DLD1 (cell line): Measurements from ENCODE around the gene CYTH4.

ENCODE experiments used
- in situ Hi-C: cut with HindIII; loops from 2 replicates; pipeline ENCODE4 v1.10.0; 2017; ENCODE audit warnings: low sequenced_read_pairs

The CYTH4 gene

DNA sequence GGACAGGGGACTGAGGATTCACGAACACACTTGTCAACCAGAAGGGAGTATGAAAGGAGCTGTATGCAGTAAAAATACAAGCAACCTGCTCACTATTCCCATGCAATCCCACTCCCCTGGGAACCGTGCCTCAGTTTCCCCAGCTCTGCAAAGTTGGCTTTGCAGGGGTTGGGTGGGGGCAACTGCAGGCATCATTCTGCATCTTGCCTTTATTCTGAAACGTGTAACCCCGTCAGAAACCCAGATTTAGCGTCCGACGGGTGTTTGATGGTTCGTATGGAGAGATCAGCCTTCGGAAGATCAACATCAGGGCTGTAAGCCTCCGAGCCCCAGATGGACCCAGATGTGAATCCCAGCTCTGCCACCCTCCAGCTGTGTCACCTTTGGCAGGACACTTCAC lies 3.6 kb downstream of the CYTH4 start:
- in situ Hi-C loops = no loop called here

GRCh38 chr22:37287550-37287951 lies 5.2 kb downstream of the CYTH4 start:
- in situ Hi-C loops = no loop called here

GRCh38 chr22:37288521-37288920 lies 6.2 kb downstream of the CYTH4 start:
- in situ Hi-C loops = no loop called here

GRCh38 chr22:37289156-37289735 lies 6.9 kb downstream of the CYTH4 start:
- in situ Hi-C loops = no loop called here

- in situ Hi-C loops = no loop called here
Measured at GRCh38 chr22:37290737-37291136, 8.4 kb downstream of the CYTH4 start.

GRCh38 chr22:37291559-37292298 lies 9.4 kb downstream of the CYTH4 start:
- in situ Hi-C loops = no loop called here

DNA sequence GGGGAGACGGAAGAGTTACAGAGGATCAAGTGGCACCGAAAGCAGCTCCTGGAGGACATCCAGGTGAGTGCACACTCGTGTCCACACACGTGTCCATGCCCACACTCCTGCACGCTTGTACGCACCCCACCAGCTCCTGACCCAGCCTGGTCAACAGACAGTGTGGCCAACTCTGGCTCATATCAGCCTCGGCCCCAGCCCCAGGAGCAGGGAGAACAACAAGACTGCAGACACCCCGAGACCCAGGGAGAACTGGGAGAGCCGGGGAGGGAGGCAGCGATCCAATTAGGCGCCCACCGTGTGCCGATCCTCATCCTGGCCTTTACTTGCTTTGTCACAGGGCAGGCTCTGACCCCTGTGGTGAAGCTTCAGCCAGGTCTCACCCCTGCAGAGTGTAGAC lies 10.3 kb downstream of the CYTH4 start:
- in situ Hi-C loops = no loop called here

DNA sequence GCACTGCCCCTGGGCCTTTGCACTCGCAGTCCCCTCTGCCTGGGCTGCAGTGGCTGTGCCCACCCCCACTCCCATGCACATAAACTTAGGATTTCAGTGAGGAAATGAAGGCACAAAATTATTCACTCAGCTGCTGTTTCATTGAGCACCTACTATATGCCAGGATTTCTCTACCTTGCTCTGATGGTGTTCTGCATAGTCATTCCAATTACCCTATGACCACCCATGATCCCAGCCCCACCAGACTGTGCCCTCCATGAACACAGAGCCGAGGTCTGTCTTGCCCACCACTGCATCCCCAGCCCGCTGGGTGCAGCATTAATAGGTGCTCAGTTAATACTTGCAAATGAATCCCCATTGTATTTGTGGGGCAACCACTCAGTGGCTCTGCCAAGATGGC lies 10.9 kb downstream of the CYTH4 start:
- in situ Hi-C loops = no loop called here

GRCh38 chr22:37294747-37295146 lies 12.4 kb downstream of the CYTH4 start:
- in situ Hi-C loops = no loop called here

- in situ Hi-C loops = no loop called here
Measured at GRCh38 chr22:37295213-37295886, 13.0 kb downstream of the CYTH4 start.

DNA sequence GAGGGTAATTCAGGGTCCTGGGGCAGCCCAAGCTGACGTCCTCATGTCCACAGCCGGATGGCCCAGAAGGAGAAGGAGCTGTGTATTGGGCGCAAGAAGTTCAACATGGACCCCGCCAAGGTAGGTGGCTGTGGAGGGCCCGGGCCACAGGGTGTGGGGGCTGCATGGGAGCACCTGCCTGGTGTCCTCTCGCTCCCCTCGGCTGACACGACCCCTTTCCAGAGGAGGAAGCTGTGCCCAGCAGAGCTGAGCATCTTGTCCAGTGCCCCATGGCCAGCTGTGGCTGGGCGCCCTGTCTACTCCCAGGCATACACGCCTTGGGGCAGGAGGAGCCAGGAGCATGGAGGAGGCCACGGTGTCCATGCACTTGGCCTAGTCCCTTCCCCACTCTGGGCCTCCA lies 13.6 kb downstream of the CYTH4 start:
- in situ Hi-C loops = no loop called here

GRCh38 chr22:37298748-37299495 lies 16.6 kb downstream of the CYTH4 start:
- in situ Hi-C loops = no loop called here

DNA sequence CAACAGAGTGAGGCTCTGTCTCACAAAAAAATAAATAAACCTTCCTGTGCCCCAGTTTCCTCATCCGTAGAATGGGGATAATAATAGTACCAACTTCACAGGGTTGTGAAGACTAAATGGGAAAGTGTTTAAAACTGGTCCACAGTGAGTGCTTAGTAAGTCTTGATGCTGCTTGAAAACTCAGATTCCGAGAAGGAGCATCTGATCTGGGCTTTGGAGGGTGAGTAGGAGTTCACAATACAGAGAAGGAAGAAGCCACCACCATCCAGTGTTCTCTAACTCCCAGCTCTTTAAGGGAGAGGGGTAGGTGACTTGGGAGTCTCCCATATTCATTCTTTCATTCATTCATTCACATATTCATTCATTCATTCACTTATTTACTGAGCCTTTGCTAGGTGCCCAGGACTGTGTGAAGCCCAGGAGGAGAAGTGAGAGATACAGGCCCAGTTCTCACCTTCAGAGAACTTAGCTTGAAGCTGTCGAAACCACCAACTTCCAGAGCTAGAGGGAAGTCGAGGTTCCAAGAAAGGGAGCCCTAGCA lies 17.7 kb downstream of the CYTH4 start:
- in situ Hi-C loops = no loop called here

DNA sequence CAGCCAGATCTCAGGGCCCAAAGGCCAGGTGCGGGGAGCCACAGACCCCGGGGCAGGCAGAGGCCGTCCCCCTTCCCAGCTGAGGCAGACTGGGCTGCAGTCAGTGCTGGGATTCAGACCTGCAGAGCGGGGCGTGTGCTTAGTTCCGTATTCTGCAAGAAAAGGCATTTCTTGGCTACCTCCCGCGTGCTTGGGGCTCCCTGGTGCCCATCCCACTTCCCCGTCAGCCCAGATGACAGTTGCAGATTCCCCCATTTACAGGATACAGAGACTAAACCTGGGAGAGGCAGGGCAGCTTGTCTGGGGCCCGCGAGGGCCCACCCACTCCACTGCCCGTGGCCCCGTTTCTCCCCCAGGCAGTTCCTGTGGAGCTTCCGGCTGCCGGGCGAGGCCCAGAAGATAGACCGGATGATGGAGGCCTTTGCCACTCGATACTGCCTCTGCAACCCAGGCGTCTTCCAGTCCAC lies 18.3 kb downstream of the CYTH4 start:
- in situ Hi-C loops = no loop called here

- in situ Hi-C loops = no loop called here
Measured at GRCh38 chr22:37301144-37301830, 19.0 kb downstream of the CYTH4 start.

DNA sequence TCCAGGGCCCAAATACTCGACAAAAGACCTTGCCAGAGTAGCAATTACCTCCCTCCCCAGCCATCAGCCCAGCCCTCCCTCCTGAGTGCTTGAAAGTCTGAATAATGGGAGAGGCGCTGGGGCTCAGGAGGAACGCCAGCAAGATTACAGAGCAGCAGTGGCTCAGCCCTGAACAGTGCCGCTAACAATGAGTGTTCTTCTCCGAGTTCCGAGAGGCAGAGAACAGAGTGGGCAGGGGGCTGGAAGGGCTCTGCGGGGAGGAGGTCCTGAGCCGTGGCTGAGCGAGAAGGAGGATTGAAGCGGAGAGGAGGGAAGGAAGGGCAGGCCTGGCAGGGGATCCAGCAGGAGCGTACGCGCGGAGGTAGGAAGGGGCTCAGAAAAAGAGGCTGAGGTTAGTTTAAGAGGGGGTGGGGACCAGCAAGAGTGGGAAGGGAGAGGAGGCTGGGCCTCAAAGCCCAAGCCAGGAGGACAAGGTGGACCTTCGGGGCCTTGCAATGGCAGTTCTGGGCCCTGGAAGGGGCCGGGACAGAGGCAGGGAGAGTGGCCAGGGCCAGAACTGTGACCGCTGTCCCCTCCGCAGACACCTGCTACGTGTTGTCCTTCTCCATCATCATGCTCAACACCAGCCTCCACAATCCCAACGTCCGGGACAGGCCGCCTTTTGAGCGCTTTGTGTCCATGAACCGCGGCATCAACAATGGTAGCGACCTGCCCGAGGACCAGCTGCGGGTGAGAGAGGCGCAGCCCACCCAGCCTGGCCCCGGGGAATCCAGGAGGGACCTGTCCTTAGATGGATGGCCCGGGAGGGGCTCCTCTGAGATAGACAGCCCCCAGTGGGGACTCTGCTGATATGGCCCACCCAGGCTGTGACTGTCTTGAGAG lies 20.6 kb downstream of the CYTH4 start:
- in situ Hi-C loops = no loop called here

GRCh38 chr22:37303821-37304274 lies 21.5 kb downstream of the CYTH4 start:
- in situ Hi-C loops = no loop called here

DNA sequence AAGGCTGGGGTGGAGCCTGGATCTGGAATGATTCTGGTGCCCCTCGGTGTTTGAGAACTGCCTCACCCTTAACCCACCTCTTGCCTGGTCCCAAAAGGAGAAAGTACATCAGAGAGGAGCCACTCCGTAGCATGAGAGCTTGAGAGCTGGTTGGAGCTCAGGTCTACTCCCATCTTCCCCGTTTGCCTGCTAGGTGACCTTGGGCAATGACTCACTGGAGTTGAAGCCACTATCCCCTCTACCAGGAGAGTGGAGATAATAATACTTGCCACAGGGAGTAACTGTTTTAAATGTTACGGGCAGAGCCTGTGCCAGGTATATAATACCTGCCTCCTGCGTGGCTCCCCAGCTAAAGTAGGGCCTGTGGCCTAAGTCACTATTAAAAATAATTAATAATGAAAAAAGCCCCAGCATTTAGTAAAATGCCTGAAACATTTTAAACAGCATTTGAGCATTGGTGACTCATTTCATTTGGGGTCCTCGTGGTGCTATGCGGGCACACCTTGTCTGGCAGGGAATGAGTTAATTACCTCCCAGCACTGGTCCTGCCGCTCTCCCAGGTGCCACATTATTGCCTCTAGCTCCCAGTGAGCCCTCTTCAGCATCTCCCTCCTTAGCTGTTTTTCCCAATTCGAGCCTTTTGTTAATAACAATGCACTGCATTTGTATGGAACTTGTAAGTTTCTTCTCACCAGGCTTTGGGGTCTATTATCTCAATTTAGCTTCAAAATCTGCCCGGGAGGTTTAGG lies 22.5 kb downstream of the CYTH4 start:
- in situ Hi-C loops = no loop called here

DNA sequence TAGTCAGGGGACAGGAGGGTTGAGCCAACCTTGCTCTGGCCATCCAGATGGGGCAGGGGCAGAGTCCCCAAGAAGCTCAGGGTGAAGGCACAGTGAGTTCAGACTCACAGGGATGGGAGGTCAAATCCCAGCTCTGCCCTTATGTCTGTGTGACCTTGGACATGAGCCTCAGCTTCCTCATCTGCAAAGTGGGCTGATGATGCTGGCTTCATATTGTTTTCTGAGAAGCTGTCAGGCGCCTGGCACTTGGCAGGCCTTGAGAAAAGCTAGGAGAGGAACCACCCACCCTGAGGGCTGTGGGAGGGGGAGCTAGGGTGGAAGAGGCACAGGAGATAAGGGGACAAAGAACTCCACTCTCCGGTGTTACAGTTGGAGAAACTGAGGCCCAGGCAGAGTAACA lies 23.6 kb downstream of the CYTH4 start:
- in situ Hi-C loops = no loop called here
